GM18499 (cell line): ENCODE measurements around the gene SAMD13.
"Not testable (repeated sequence)": the region's sequence is repeated elsewhere in the genome, so short reads cannot be mapped to it uniquely, and the experiment has no call there.

Experiments used
- ATAC-seq: cut with Tn5 transposase; IDR thresholded peaks from one replicate; pipeline ENCODE4 v1.9.1; 2021; ENCODE audit warnings: moderate number of reproducible peaks; ENCODE audit not compliant: insufficient read depth, unreplicated experiment

SAMD13 gene

GRCh38 chr1:84282780-84283333 lies 18.7 kb upstream of the SAMD13 start:
- no peak for ATAC-seq

GRCh38 chr1:84283381-84283780 lies 18.1 kb upstream of the SAMD13 start:
- no peak for ATAC-seq

DNA sequence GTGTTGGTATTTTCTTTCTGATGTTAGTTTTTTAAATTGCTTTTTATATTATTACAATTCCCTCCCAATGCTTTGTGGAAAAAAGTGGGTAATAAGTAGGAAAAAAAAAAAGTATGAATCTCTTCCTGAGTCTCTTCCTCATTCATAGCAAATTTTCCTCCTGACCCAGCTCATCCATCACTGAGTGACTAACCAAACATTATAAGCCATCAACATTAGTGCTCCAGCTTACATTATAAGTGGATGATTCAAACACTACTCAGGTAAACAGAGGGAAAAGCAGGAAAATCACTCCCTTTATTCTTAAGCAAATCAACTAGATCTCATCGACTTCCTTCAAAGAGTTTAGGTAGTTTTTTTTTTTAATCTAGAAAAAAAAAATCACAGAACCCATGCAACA lies 15.4 kb upstream of the SAMD13 start:
- ATAC-seq, result no peak

GRCh38 chr1:84287389-84287788 lies 14.1 kb upstream of the SAMD13 start:
- ATAC-seq, result not testable (repeated sequence)

DNA sequence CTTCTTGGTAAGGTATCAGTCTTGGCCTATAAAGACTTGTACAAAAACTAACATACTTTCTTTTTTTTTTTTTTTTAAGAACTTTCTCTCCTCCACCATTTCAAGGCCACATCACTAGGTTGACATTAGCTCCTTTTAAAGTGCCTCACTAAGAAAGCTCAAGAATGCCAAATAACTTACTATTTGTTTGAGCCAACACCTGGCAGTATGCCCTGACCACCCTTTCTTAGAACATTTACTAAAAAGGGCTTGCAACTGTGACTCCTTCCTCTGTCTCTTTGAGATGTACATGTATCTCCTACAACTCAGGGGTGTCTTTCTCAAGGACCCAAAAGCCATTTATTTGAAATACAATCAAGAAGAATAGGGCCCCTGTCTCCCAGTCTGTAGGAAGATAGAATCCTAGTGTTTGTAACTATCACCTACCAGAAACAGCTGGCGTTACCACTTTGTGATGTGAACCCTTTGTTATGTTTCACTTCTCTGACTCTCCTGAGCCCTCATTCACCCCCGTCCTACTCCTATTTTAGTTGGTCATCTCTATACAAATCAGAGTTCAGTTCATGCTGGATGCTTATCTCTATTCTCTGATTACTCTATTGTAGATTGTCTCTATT lies 12.2 kb upstream of the SAMD13 start:
- ATAC-seq, result no peak

- ATAC-seq, result no peak
Observed at GRCh38 chr1:84291882-84292655, 9.4 kb upstream of the SAMD13 start.

DNA sequence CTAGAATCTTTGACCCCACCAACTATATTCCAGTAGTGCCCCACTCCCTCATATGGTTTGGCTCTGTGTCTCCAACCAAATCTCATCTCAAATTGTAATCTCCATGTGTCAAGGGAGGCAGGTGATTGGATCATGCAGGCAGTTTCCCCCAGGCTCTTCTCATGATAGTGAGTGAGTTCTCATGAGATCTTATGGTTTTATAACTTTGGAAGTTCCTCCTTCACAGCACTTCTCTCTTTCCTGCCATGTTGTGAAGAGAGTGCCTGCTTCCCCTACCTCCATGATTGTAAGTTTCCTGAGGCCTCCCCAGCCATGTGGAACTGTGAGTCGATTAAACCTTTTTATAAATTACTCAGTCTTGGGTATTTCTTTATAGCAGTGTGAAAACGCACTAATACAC lies 7.7 kb upstream of the SAMD13 start:
- no peak for ATAC-seq

DNA sequence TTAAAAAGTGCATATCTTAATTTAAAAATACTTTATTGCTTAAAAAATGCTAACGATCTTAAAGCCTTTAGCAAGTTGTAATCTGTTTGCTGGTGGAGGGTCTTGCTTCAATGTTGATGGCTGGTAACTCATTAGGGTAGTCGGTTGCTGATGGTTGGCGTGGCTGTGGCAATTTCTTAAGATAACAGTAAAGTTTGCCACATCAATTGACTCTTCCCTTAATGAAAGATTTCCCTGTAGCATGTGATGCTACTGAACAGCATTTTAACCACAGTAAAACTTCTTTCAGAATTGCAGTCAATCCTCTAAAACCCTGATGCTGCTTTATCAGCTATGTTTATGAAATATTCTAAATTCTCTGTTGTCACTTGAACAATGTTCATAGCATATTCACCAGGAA lies 6.8 kb upstream of the SAMD13 start:
- no peak for ATAC-seq

DNA sequence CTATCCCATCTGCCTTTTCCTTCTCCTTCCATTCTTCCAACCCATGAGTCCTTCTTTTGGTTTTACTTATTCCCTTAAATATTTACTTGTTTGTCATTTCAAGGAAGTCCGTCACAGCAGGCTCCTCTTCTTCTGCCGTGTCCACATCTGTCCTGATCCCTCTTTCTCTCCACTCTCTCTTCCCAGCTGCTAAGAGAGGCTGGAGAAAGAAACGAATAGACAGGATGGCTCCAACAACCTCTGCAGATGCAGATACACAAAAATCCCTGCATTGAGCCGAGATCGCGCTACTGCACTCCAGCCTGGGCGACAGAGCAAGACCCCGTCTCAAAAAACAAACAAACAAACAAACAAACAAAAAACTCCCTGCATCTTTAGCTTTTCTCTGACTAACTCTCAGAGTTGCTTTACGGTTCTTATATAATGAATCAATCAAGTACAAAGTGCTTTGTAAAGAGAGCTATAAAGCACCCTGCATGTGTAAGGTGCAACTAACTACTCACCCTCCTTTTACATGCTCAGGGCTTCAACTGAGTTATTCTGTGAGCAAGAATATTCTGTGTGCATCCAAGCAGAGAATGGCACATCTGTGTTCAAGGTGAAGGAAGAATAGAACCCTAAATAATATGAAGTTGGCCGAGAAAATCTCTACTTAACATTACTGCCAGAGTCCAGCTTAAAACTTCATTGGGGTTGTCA lies 3.8 kb upstream of the SAMD13 start:
- ATAC-seq, result no peak

DNA sequence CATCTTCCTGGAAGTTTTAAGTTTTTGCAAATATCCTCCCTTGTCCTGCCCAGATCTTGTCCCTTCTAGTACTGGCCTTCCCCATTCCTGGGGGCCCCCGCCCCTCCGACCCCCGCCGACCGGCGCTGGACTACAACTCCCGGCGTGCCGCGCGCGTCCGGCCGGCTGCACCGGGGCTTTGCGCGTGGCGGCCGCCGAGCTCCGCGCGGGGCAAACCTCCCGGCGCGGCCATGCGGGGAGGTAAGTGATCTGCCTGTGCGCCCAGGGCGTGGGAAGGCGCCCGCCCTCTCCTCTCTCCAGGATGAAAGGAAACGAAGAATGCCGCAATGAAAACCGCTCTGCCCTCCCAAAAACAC lies 3.2 kb upstream of the SAMD13 start:
- no peak for ATAC-seq

DNA sequence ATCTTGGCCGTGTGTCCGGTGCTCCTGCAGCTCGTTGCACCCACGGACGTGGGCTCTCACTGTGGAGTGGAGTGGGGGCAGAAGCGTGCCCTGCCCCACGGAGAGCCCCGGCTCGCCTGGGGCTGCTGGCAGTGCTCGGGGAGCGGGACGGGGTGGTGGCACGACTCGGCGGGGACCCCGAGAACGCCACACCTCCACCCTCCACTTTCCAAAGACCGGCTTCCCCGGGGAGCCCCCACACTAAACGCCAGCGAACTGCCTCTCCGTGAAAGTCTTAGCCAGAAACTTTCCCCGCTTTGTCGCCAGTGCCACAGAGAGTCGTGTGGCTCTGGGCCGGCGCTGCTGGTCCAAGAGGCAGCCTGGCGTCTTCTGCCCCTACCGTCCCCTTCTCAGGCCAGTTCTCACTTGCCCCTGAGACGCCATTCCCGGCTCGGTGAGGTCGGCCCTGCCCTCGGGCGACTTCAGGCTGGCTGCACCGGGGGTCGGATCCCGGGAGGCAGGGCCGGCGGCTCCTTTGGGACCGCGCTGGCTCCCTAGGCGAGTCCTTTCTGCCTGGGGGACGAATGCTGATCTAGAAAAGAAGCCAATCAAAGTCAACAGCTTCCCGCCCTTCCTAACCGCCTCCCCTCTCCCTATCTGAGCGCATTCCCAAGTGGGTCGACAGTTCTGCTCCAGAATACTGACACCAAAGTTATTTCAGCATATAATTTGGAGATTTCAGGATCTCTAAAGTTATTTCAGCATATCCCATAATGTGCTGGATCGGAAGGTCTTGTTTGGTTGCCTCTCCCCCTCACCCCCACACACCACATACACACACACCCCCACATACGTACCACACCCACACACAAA lies 2.6 kb upstream of the SAMD13 start:
- no peak for ATAC-seq

GRCh38 chr1:84299536-84300170 lies 1.9 kb upstream of the SAMD13 start:
- no peak for ATAC-seq

- ATAC-seq, result no peak
Observed at GRCh38 chr1:84300501-84300900, 1.0 kb upstream of the SAMD13 start.

DNA sequence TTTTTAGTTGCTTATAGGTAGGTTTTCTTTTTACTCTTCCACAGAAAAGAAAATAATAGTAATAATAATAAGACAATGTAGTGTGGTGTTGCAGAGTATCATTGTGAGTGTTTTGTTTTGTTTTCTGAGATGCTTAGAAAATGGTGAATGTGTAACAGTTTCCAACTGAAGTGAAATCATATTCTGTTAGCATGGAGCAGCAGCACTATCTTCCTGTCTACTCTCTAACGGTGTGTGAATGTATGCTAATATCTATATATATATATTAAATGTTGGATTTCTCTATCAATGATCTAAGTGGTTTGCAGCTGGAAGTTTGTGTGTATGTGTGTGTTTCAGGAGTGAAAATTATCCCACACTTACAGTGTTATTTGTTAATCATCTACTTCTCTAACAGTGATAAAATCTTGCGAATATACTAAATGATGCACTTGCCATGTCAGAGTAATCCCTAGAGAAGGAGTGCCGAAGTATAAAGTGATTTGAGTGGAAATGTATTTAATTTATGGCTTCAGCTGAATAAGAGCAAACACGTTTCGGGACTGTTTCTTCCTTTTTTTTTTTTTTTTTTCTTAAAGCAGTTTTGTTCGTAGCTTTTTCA lies 377 bp downstream of the SAMD13 start:
- no peak for ATAC-seq

- no peak for ATAC-seq
Observed at GRCh38 chr1:84303314-84303830, 1.9 kb downstream of the SAMD13 start.

GRCh38 chr1:84307398-84307797 lies 5.9 kb downstream of the SAMD13 start:
- ATAC-seq, result no peak

- ATAC-seq, result no peak
Observed at GRCh38 chr1:84311296-84311695, 9.8 kb downstream of the SAMD13 start.

DNA sequence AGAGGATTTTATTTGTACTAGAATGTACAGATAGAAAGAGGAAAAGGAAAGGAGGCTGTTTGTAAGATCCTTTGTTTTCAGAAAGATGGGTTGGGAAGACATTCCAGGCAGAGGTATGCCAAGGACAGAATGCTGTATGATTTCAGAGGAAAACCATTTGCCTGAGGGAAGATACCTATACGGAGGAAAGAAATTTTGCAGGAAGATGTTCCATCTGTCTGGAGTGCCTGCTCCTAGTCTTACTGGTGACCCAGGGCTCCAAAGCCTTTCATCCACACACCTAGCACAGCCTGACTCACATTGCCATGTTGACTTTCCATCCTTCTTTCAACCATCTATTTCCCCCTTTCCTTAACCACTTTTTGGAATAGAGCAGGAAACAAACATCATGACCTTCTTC lies 18.2 kb downstream of the SAMD13 start:
- no peak for ATAC-seq

GRCh38 chr1:84327830-84328229 lies 26.3 kb downstream of the SAMD13 start:
- ATAC-seq, result no peak
